GM12891 (cell line): Measurements from ENCODE around the gene SLC15A4.

Experiments used
- DNase-seq: peaks from one replicate; pipeline ENCODE4 v3.0.0; 2011; ENCODE audit warnings: low spot score; ENCODE audit not compliant: insufficient read length
- FAIRE-seq: peaks from 2 replicates; lab custom pipeline; 2011; peaks lifted over from hg19 to GRCh38; lab: Jason Lieb, UNC
- PAX5 ChIP-seq: IDR thresholded peaks from 2 replicates; pipeline ENCODE4 v1.6.1; 2011; ENCODE audit warnings: low read length, moderate library complexity, mild to moderate bottlenecking; ENCODE audit not compliant: insufficient read depth, severe bottlenecking
- POLR2A ChIP-seq: IDR thresholded peaks from 2 replicates; pipeline ENCODE4 v1.6.1; 2011; ENCODE audit warnings: low read depth, low read length, control low read depth
- POLR2AphosphoS5 ChIP-seq: IDR thresholded peaks from 2 replicates; pipeline ENCODE4 v1.6.1; 2011; ENCODE audit warnings: low read depth, low read length, control low read depth
- POU2F2 ChIP-seq: IDR thresholded peaks from 2 replicates; pipeline ENCODE4 v1.6.1; 2011; ENCODE audit warnings: low read depth, mild to moderate bottlenecking, control low read depth, low read length, moderate library complexity
- SPI1 ChIP-seq: IDR thresholded peaks from 2 replicates; pipeline ENCODE4 v1.6.1; 2011; ENCODE audit warnings: low read depth, low read length, control low read depth
- TAF1 ChIP-seq: IDR thresholded peaks from 2 replicates; pipeline ENCODE4 v1.6.1; 2011; ENCODE audit warnings: low read depth, low read length, control low read depth

SLC15A4 gene

DNA sequence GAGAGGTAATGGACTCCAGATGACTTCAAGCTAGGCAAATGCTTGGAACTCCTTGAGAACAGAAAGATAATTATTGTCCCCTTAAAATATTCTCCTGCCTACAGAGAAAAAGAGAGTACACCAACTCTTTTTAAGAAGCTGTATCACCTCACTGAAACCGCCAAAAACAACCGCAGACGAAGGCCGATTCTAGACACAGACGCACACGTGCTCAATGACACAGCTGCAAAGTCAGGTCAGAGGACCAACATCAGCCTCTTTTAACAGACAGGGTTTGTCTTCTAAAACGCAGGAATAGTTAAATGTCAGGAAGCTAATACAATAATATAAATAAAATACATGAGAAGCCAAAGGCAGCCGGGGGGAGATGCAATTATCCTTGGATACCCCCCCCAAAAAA, 19.0 kb downstream of the SLC15A4 start:
- FAIRE-seq, result no peak

DNA sequence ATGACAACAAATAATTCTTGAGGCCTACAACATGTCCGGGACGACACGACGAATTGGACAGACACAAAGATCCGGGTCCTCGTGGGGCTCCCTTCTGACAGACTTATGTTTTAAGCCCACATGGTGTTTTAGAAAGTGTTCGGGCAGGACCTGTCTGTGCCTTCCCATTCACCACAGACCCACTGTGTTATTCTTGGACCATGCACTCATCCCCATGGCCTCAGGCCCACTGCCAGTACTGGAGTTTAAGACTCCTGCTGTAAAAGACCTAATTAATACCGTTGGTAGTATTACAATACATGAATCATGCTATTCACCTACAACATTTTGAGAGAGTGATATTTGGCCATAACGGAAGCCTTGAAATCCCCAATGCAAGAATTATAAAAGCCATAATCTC, 20.0 kb downstream of the SLC15A4 start:
- FAIRE-seq (no peak), DNase-seq (no peak)
- TF ChIP-seq POU2F2 (no peak), SPI1 (no peak), POLR2A (no peak), TAF1 (no peak), PAX5 (no peak), POLR2AphosphoS5 (no peak)

More for the DNA sequence above, 19.0 kb downstream of the SLC15A4 start:
- no peak for TF ChIP-seq PAX5
- no peak for TF ChIP-seq POLR2AphosphoS5
- no peak for TF ChIP-seq SPI1
- no peak for TF ChIP-seq POLR2A
- no peak for TF ChIP-seq TAF1
- no peak for TF ChIP-seq POU2F2
- DNase-seq, result no peak

DNA sequence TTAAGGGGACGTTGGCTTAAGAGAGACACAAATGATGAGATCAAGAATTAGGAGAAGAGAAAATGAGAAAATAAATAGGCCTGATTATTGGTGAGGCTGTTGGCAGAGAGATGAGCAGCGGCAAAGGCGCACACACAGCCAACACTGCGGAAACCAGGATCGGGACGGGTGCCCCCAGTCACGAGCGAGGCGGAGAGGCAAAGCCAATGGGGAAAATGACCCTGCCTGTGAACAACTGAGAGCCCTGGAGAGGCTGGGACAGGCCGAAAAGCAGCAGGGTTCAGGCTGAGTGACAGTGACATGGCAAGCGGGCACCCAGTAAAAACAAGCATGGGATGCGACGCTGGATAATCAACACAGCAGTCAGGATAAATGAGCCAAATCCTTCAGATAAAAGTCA, 21.0 kb downstream of the SLC15A4 start:
- no peak for FAIRE-seq
- no peak for TF ChIP-seq SPI1
- no peak for TF ChIP-seq POLR2A
- TF ChIP-seq POLR2AphosphoS5, result no peak
- no peak for TF ChIP-seq PAX5
- no peak for TF ChIP-seq POU2F2
- no peak for TF ChIP-seq TAF1

DNA sequence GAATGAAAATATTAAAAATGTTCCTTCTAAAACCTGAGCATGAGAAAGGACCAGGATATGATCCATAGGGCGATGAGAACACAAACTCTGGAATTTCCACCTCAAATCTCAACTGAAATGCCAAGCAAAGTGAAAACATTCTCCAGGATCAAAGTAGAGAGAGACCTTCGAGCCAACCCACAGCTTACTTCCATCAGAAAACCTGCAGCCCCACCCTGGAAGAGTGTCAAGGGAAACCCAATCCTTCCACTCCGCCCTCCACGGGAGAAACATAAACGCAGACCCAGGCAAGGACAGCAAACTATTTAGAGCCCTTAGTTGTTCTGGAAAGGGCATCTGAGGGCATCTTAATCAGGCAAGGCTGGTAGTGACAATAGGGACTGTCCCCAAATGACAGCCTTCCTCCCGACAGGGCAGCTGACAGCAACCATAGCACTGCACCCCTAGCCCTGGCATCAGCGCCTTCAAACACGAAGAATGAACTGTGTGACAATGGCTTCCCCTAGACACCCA, 21.8 kb downstream of the SLC15A4 start:
- peak; percentile 78 for FAIRE-seq
- TF ChIP-seq POLR2A, result peak; percentile 55; the same call in 1 of the 2 replicates
- TF ChIP-seq POLR2AphosphoS5, result peak; percentile 64
- no peak for TF ChIP-seq POU2F2

More for the DNA sequence above, 21.0 kb downstream of the SLC15A4 start:
- DNase-seq, result no peak

DNA sequence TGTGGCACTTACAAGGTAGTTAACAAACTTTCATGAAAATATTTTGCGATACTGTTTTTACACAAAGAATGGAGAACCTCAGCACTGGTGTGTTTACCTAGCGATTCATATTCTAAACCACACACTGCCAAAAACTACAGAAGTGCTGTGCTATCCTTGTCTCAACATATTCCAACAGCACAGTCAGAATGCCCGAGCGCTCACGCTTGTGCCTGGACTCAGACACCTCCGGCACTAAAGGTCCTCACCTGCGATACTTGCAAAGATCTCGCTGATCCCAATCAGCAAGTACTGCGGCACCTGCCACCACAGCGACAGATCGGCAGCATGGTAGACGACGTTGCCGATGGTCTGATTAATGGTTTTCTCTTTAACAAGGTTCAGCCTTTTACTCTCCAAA, 23.2 kb downstream of the SLC15A4 start:
- 0 out of 2 replicates have a peak, but pooled peaks have one; percentile 61 for TF ChIP-seq POLR2A
- TF ChIP-seq POU2F2, result no peak
- TF ChIP-seq POLR2AphosphoS5, result peak; percentile 56; the same call in 1 of the 2 replicates
- FAIRE-seq, result no peak
- DNase-seq, result no peak

More for the DNA sequence above, 21.8 kb downstream of the SLC15A4 start:
- DNase-seq, result no peak

DNA sequence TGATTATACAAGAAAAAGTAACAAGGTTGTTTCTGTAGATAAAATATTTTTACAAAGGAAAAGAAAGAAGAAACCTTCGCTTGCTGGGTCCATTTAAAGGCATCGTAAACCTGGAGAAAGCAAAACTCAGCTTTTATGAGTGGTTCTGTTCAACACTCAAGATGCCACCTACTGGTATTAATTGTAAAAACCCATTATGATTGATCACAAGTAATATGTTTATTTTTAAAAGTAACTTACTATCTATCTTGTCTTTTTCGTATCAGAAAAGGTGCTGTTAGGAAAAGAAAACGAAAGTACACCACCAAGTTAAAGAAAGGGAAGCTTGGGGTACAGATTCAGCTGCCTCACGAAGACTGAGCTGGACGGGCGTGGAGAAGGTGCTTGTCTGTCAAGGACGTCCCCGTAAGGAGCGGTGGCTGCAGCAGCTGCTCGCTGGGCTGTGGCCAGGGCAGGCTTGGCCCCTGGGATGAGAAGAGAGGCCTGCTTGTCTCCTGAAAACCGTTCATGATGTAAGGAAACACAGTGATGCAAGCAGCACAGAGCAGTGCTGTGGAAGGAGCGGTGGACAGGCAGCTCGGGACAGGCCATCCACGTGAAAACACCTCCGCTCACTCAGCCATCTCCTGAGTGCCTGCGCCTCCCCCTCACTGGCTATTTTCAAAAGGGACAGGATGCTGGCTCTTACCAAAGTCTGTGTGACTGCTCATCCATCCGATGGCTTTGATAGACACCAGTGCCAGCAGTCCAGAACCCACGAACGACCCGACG, 25.0 kb downstream of the SLC15A4 start:
- FAIRE-seq, result peak; percentile 92
- no peak for DNase-seq
- TF ChIP-seq POLR2A (peak; percentile 67), TAF1 (no peak), SPI1 (no peak), POU2F2 (no peak), POLR2AphosphoS5 (peak; percentile 52; the same call in 1 of the 2 replicates), PAX5 (no peak)

DNA sequence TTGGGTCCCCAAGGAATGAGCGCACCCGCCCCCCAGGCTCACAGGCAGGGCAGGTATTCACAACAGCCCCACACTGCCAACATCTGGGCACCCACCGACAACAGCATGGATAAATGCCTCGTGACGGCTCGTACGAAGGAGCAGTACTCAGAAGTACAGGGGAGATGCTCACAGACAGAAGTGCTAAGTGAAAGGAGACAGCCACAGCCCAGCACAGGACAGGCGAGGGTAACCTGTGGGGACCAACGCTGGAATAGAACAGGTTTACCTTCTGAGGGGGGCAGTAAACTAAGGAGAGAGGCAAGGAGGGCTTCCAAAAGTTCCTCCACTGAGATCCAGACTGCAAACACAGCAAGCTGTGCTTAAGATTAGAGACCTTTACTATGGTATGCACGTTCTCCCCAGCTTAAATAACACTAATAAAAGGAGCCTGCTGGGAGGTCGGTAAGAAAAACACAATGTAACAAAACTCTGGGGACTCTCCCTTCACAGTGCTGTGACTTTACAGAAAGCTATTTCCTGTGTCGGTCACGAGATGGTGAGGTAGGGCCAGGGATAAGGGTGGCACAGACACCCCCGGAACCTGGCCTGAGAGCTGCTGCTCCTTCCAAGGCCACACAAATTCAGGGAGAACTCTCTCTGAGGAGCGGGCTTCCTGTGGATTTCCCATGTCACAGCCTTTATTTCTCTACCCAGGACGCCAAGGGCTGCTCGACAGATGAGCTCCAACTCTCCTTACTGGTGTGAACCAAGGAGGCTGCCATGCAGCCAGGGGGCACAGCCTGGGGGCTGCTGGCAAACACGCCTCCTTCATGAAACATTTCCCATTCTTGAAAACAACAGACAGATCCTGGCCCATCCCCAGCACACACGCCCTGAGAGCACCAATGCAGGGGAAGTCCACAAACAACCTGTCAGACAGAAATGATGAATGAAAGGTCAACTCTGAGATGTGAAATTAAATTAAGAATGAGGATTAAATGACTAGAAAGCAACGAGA, 26.3 kb downstream of the SLC15A4 start:
- TF ChIP-seq SPI1 (0 out of 2 replicates have a peak, but pooled peaks have one; percentile 29), PAX5 (no peak), TAF1 (no peak), POLR2AphosphoS5 (no peak), POU2F2 (no peak), POLR2A (no peak)
- no peak for DNase-seq
- FAIRE-seq, result peak; percentile 86

DNA sequence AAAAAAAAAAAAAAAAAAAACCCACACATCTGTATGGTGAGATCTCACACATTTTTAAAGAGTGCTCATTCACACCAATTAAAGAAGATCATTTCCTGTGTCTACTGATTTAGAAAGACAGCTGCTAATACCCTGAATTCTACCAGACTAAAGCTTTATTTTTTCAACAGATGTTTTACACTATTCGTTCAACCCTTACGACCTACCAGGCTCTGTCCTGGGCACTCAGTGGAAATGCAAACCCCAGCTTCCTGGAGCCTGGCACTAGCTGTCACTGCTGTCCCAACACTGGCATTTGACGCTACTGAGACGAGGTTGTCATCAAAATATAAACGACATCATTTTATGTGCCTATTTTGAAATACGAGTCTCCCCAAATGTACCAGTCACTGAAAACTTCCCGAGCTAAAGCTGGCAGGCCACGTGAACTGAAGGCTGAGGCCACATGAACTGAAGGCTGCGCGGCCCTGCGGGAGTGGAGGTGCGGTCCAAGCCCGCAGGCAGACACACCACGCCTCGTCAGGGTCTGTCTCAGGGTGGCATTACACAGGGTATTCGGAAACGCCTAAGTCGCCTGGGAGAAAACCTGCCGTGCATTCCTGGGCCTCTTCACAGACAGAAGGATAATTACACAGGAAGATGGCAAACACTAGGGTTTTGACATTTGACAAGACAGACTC, 27.2 kb downstream of the SLC15A4 start:
- peak; percentile 64 for FAIRE-seq
- DNase-seq, result no peak
- TF ChIP-seq POU2F2 (no peak), PAX5 (no peak), TAF1 (no peak), POLR2A (no peak; the same call in 1 of the 2 replicates), POLR2AphosphoS5 (no peak; the same call in 1 of the 2 replicates), SPI1 (no peak)

DNA sequence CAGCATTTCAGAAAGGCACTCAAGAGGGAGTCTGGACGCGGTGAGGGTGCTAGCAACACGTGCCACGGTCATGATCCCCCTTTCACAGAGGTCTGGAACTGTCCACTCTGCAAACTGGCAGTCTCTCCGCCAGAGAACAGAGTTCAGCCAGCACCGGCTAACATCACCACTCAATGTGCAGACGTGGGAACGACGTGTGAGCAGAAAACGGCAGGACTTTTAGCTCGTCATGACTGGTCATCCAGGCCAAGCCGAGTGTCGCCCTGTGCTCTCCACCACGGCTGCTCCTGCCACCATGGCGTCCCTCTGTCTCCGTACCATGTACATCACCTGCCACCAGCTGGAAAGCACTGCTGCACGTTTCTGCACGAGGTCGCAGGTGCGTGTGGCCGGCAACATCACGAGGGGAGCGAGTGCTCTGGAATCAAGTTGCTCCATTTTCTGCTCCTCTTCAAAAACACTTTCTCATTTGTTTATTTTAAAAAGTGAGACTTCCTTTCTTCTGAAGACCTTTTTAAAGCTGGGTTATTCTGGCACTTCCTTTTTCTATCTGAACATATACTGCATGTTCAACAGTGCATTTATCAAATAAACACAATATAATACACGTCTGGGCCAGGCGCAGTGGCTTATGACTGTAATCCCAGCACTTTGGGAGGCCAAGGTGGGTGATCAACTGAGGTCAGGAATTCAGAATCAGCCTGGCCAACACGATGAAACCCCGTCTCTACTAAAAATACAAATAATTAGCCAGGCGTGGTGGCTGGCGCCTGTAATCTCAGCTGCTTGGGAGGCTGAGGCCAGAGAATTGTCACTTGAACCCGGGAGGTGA, 28.0 kb downstream of the SLC15A4 start:
- DNase-seq (no peak), FAIRE-seq (no peak)
- TF ChIP-seq SPI1 (peak; percentile 71), POU2F2 (no peak), TAF1 (no peak), PAX5 (no peak), POLR2AphosphoS5 (0 out of 2 replicates have a peak, but pooled peaks have one; percentile 29), POLR2A (peak; percentile 58; the same call in 1 of the 2 replicates)
